Measurements from ENCODE around the gene PTPRM. TPM values are rescaled to one million over a fixed set of nuclear protein-coding genes. Genes with fewer than 3 reads are reported as not detected.

The PTPRM gene
- total RNA-seq, 4 donors from 2014 or later = 81.5 to 98.9 (median 86.8) TPM

DNA sequence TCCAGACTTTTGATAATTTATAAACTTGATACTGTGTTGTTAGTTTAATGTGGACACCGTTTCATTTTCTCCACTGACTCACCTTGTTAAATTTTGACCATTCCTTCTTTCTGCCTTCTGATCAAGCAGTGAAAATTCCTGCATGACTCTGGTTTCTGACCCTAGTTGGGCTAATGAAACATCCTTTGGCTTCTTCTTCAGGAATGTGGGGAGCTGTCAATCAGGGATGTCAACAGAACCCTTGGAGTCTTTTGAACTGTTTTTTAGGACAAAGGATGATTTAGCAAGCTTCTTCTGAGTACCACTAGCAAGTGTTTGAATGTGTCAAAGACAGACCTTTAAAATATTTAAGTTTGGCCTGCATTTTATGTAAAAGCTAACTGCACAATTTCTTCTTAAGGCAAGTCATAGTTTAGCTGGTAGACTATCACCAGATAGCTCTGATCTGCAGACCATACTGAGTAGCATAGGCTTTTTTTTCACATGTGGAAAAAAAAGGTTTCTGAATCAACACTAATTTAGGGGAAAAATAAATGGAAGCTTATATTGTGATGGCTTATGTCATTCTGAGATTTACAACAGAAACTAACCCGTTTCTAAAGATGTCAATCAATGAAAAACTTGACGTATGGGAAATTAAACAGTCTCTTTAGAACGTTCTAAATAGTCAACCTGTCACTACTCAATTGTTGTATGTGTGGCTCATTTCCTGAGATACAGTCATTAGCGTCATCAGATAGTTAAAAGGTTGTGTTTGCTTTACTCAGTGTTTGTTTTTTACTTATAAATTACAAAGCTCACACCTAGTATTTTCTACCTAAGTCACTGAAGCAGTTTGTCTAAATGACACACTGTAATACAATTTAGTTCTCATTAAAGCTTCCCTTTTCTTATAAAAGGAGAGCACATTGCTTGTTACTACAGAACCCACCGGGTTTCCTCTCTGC lies 311.4 kb downstream of the PTPRM start:
- H3K27ac ChIP-seq = no peak overlapping the region
- H3K4me1 ChIP-seq = peaks cover 0 to 24% (median 3%) of the 10 kb centered on the region in 3 donors
- H3K4me3 ChIP-seq = no peak overlapping the region
- H3K36me3 ChIP-seq = no peaks in the 10 kb centered on the region
- ATAC-seq = no peak
- H3K9me3 ChIP-seq = no peaks in the 10 kb centered on the region
- H3K27me3 ChIP-seq = no peaks in the 10 kb centered on the region
- TF ChIP-seq POLR2A (IDR thresholded peaks at IDR 0.05) = no peak
- TF ChIP-seq, protein P1, sequence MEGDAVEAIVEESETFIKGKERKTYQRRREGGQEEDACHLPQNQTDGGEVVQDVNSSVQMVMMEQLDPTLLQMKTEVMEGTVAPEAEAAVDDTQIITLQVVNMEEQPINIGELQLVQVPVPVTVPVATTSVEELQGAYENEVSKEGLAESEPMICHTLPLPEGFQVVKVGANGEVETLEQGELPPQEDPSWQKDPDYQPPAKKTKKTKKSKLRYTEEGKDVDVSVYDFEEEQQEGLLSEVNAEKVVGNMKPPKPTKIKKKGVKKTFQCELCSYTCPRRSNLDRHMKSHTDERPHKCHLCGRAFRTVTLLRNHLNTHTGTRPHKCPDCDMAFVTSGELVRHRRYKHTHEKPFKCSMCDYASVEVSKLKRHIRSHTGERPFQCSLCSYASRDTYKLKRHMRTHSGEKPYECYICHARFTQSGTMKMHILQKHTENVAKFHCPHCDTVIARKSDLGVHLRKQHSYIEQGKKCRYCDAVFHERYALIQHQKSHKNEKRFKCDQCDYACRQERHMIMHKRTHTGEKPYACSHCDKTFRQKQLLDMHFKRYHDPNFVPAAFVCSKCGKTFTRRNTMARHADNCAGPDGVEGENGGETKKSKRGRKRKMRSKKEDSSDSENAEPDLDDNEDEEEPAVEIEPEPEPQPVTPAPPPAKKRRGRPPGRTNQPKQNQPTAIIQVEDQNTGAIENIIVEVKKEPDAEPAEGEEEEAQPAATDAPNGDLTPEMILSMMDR (IDR thresholded peaks at IDR 0.05) = no peak
- no peak for TF ChIP-seq EP300 (IDR thresholded peaks at IDR 0.05)
- no peak for TF ChIP-seq POLR2AphosphoS5 (IDR thresholded peaks at IDR 0.05)
- WGBS, 2 donors (ENCODE audit: low coverage in 1 of 2) = 74 to 84% methylated on average over 6 of the region's 6 CpGs

DNA sequence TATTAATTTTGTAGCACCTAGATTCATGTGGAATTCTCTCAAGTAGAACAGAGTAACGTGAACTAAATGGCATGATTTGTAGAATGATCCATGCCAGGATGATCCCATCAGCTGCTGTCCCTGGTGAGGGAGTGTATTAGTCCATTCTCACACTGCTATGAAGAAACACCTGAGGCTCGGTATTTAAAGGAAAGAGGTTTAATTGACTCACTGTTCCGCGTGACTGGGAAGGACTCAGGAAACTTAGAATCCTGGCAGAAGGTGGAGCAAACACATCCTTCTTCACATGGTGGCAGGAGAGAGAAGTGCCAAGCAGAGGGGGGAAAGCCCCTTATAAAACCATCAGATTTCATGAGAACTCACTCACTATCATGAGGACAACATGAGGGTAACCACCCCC lies 312.6 kb downstream of the PTPRM start:
- Histone ChIP-seq H3K27ac (no peak overlapping the region), H3K9me3 (no peaks in the 10 kb centered on the region), H3K4me3 (no peak overlapping the region), H3K27me3 (no peaks in the 10 kb centered on the region), H3K4me1 (peaks cover 0 to 19% (median 3%) of the 10 kb centered on the region in 3 donors), H3K36me3 (no peaks in the 10 kb centered on the region)
- WGBS, 2 donors (ENCODE audit: low coverage in 1 of 2) = 82 to 89% methylated on average over 3 to 4 of the region's 4 CpGs
- TF ChIP-seq EP300 (IDR thresholded peaks at IDR 0.05) (no peak), POLR2AphosphoS5 (IDR thresholded peaks at IDR 0.05) (no peak), POLR2A (IDR thresholded peaks at IDR 0.05) (no peak)
- TF ChIP-seq, protein P1 (IDR thresholded peaks at IDR 0.05) = no peak
- ATAC-seq = no peak

DNA sequence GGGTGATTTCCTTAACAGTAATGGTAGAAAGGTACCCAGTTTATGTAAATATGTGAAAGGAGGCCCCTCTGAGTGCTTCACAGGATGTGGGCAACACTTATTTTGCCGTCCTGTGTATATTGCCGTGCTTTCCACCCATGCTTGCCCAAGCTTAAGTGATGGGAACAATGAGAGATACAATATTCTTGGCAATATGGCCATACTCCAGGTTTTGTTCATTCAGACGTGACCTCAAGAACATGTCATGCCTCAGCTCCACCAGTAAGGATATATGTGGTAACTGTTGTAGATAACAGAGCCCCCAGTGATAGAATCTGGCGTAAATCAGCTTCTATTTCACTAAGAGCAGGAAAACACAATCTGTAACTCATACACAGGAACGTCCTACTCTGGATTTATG lies 318.7 kb downstream of the PTPRM start:
- ATAC-seq = no peak
- 69 to 84% methylated on average over 3 to 5 of the region's 5 CpGs for WGBS, 2 donors (ENCODE audit: low coverage in 1 of 2)

DNA sequence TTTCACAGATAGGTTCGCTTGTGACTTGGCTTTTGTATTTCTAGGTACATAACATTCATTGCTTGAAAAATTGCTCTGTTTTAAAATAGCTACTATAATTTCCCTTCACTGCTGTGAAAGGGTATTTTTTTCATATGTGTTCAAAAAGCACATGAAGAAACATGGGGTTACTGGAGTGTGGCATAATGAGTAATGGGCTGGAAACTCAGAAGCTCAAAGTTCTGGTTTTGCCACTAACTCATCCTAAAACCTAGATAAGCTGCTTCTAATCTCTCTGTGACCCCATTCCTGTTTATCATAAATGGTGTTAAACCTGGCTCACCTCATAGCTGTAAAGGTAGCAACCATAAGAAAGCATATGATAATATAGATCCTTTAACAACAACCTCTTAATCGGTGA lies 319.3 kb downstream of the PTPRM start:
- Histone ChIP-seq H3K36me3 (no peaks in the 10 kb centered on the region), H3K27me3 (no peaks in the 10 kb centered on the region), H3K9me3 (no peaks in the 10 kb centered on the region), H3K4me1 (peaks cover 3 to 16% (median 7%) of the 10 kb centered on the region in 3 donors), H3K4me3 (no peak overlapping the region), H3K27ac (no peak overlapping the region)
- ATAC-seq = no peak
- 94 to 100% methylated on average over 1 to 2 of the region's 2 CpGs for WGBS, 2 donors (ENCODE audit: low coverage in 1 of 2)
- TF ChIP-seq, protein P1 (IDR thresholded peaks at IDR 0.05) = no peak
- TF ChIP-seq POLR2AphosphoS5 (IDR thresholded peaks at IDR 0.05) (no peak), EP300 (IDR thresholded peaks at IDR 0.05) (no peak), POLR2A (IDR thresholded peaks at IDR 0.05) (no peak)

More for the DNA sequence above, 318.7 kb downstream of the PTPRM start:
- TF ChIP-seq POLR2A (IDR thresholded peaks at IDR 0.05) = no peak
- no peak for TF ChIP-seq EP300 (IDR thresholded peaks at IDR 0.05)
- TF ChIP-seq POLR2AphosphoS5 (IDR thresholded peaks at IDR 0.05) = no peak
- TF ChIP-seq, protein P1 (IDR thresholded peaks at IDR 0.05) = no peak
- Histone ChIP-seq H3K27ac (no peak overlapping the region), H3K9me3 (no peaks in the 10 kb centered on the region), H3K4me1 (peaks cover 3 to 16% (median 7%) of the 10 kb centered on the region in 3 donors), H3K36me3 (no peaks in the 10 kb centered on the region), H3K27me3 (no peaks in the 10 kb centered on the region), H3K4me3 (no peak overlapping the region)

All from gastroesophageal sphincter (tissue), 4 donors.